ENCODE data around the gene ACSM6. TPM values are rescaled to one million over a fixed set of nuclear protein-coding genes. Genes with fewer than 3 reads are reported as not detected.
A peak's percentile ranks its signal among the peaks of the same experiment; 100 is the strongest.

Gene ACSM6
- polyA plus RNA-seq, 1 donor (not counting 4 experiments of a cell fraction or from before 2014, with no cell fraction given), result not detected

DNA sequence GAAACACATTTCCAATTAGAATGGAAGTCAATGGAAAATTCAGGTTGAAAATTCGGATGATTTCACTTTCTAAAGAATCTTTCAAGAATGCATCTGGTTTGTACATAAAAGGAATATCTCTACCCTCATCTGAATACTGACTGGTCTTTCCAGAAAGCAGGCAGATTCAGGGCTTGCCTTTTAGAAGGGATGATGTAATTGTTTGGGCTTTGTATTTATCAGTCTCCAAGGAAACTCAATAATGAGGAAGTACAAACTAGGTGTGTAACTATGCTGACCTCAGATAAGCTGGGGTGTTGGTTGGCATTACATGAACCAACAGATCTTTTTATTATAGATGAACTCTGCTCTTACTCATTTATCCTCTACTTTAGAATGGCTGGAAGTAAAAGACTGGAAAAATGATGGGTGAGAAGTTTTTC is 72.6 kb downstream of the ACSM6 start:
- H2AFZ ChIP-seq (ENCODE audit: control insufficient read depth, low read length), result no peak overlapping the region
- TF ChIP-seq EZH2 (IDR thresholded peaks at IDR 0.05; ENCODE audit: low read length) (no peak), CTCF (optimal IDR thresholded peaks at IDR 0.05 in 1 of 3, IDR thresholded peaks at IDR 0.05 in 1 of 3, conservative IDR thresholded peaks at IDR 0.05 in 1 of 3; ENCODE audit: extremely low read depth in 1 of 3, insufficient read depth in 2 of 3, low read length in 3 of 3) (no peak)
- DNase-seq (ENCODE audit: low read depth, low spot score) (peak; percentile 97), FAIRE-seq (peak; percentile 83)
- H3K79me2 ChIP-seq (ENCODE audit: control insufficient read depth, insufficient read depth, low read length), result peaks cover 40% of the 10 kb centered on the region
- peak overlapping the region; percentile 49 for H3K4me2 ChIP-seq (ENCODE audit: control insufficient read depth, extremely low read depth, insufficient read depth, low read depth, low read length)
- H3K27ac ChIP-seq (ENCODE audit: control insufficient read depth, insufficient read depth, low read length), result peak overlapping the region; percentile 85
- H3K27me3 ChIP-seq (ENCODE audit: control insufficient read depth, extremely low read depth, insufficient read depth, low read length), result no peaks in the 10 kb centered on the region
- H3K36me3 ChIP-seq (ENCODE audit: control insufficient read depth in 2 of 2, extremely low read depth in 1 of 2, insufficient read depth in 2 of 2, low read length in 2 of 2), result peaks cover 19 to 33% of the 10 kb centered on the region in 2 experiments
- no peaks in the 10 kb centered on the region for H3K9me3 ChIP-seq (ENCODE audit: control insufficient read depth, low read depth, low read length)
- dilution Hi-C loops (cut with MboI; ENCODE audit: extremely low pct_ligation_motif_present, low sequenced_read_pairs), result no loop called here
- H3K4me3 ChIP-seq (ENCODE audit: control insufficient read depth in 2 of 3, extremely low read depth in 1 of 3, insufficient read depth in 2 of 3, low read depth in 1 of 3, low read length in 3 of 3), result no peak overlapping the region
- H3K9me1 ChIP-seq (ENCODE audit: control insufficient read depth, extremely low read depth, insufficient read depth, low read length), result no peaks in the 10 kb centered on the region
- no peaks in the 10 kb centered on the region for H4K20me1 ChIP-seq (ENCODE audit: control insufficient read depth, extremely low read depth, insufficient read depth, low read length)
- peak overlapping the region; percentile 78 for H3K9ac ChIP-seq (ENCODE audit: control insufficient read depth, extremely low read depth, insufficient read depth, low read length)
- peaks cover 62% of the 10 kb centered on the region for H3K4me1 ChIP-seq (ENCODE audit: control insufficient read depth, extremely low read depth, insufficient read depth, low read length)

GRCh38 chr10:95267251-95267650 is 73.2 kb downstream of the ACSM6 start:
- no peak overlapping the region for H3K4me3 ChIP-seq (ENCODE audit: control insufficient read depth in 2 of 3, extremely low read depth in 1 of 3, insufficient read depth in 2 of 3, low read depth in 1 of 3, low read length in 3 of 3)
- H3K4me2 ChIP-seq (ENCODE audit: control insufficient read depth, extremely low read depth, insufficient read depth, low read depth, low read length), result peak overlapping the region; percentile 22
- peak overlapping the region; percentile 78 for H3K9ac ChIP-seq (ENCODE audit: control insufficient read depth, extremely low read depth, insufficient read depth, low read length)

More at GRCh38 chr10:95267251-95267650, 73.2 kb downstream of the ACSM6 start:
- Histone ChIP-seq H3K36me3 (ENCODE audit: control insufficient read depth in 2 of 2, extremely low read depth in 1 of 2, insufficient read depth in 2 of 2, low read length in 2 of 2) (peaks cover 19 to 30% of the 10 kb centered on the region in 2 experiments), H3K9me1 (ENCODE audit: control insufficient read depth, extremely low read depth, insufficient read depth, low read length) (no peaks in the 10 kb centered on the region), H2AFZ (ENCODE audit: control insufficient read depth, low read length) (no peak overlapping the region), H3K4me1 (ENCODE audit: control insufficient read depth, extremely low read depth, insufficient read depth, low read length) (peaks cover 58% of the 10 kb centered on the region), H3K27ac (ENCODE audit: control insufficient read depth, insufficient read depth, low read length) (peak overlapping the region; percentile 85), H3K9me3 (ENCODE audit: control insufficient read depth, low read depth, low read length) (no peaks in the 10 kb centered on the region), H3K27me3 (ENCODE audit: control insufficient read depth, extremely low read depth, insufficient read depth, low read length) (no peaks in the 10 kb centered on the region), H3K79me2 (ENCODE audit: control insufficient read depth, insufficient read depth, low read length) (peaks cover 43% of the 10 kb centered on the region), H4K20me1 (ENCODE audit: control insufficient read depth, extremely low read depth, insufficient read depth, low read length) (no peaks in the 10 kb centered on the region)
- dilution Hi-C loops (cut with MboI; ENCODE audit: extremely low pct_ligation_motif_present, low sequenced_read_pairs), result no loop called here
- TF ChIP-seq CTCF (optimal IDR thresholded peaks at IDR 0.05 in 1 of 3, IDR thresholded peaks at IDR 0.05 in 1 of 3, conservative IDR thresholded peaks at IDR 0.05 in 1 of 3; ENCODE audit: extremely low read depth in 1 of 3, insufficient read depth in 2 of 3, low read length in 3 of 3) (no peak), EZH2 (IDR thresholded peaks at IDR 0.05; ENCODE audit: low read length) (no peak)
- FAIRE-seq (no peak), DNase-seq (ENCODE audit: low read depth, low spot score) (no peak)
